Spleen (tissue), 7 donors: ENCODE measurements around the gene ANO2.

ENCODE experiments used
- POLR2A ChIP-seq, 3 donors: fragments of 450-650 bp; IDR thresholded peaks; one replicate each; pipeline ENCODE4 v1.5.1; 2017; ENCODE audit warnings: antibody characterized with exemption in 3 of 3, mild to moderate bottlenecking in 1 of 3
- POLR2AphosphoS5 ChIP-seq, 3 donors: sonication (generic); formaldehyde crosslinking; IDR thresholded peaks; one replicate each; pipeline ENCODE4 v1.5.1; 2017; ENCODE audit warnings: antibody characterized with exemption in 3 of 3
- TF ChIP-seq, protein P1 (sequence below), 11 experiments: fragments of 200-600 bp in 7 of 11; fragments of 450-650 bp in 4 of 11; sonication (generic) in 4 of 11; IDR thresholded peaks in 8 of 11; conservative IDR thresholded peaks in 3 of 11; 1 replicate in 7 of 11; 2 replicates in 4 of 11; pipeline versions ENCODE4 v1.4.0 to v1.8.0; 2016 to 2021; ENCODE audit warnings: antibody characterized with exemption in 11 of 11, inconsistent platforms in 4 of 11, mild to moderate bottlenecking in 1 of 11
- donor health status: DM: no; HTN: no; CAD: no; lungs with moderate emphysema.
- donor health status: DM: no; HTN: no; CAD: no.
- donor health status: DM: no; HTN: no; CAD: no.

DNA sequence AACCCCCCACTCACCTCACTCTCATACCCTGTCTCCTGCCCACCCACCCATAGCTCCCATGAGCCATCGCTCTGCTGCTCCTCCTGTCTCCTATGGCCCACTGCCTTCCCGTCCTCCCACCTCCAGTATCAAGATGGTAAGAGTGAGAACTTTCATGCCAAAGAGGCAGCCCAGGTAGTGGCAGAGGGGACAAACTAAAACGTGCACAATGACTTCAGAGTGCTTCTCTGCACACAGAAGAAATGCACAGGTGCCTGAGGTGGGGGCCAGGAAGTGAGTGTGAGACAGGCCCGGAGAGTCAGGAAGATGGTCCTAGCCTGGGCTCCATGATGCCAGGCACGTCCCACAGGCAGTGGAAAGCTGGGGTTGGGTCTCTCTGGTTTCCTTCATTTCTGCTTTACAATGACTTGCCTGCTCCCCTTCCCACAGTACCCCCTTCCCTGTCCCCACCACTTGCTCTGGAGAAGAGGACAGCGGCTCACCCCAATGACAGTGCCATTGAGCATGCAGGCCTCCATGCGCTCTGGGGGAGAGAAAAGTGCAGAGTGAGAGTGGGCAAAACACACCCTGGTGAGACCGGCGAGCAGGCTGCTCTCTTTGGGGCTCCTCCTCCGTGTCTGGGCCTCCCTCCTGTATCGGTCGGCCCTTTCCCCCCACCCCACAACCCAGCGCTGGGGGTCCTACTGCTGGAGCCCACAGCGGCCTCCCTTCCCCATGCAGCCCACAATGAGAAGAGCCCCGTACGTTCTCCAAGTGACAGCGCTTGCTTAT is 22.8 kb upstream of the ANO2 start:
- no peak for TF ChIP-seq POLR2A (IDR thresholded peaks at IDR 0.05)
- TF ChIP-seq, protein P1, sequence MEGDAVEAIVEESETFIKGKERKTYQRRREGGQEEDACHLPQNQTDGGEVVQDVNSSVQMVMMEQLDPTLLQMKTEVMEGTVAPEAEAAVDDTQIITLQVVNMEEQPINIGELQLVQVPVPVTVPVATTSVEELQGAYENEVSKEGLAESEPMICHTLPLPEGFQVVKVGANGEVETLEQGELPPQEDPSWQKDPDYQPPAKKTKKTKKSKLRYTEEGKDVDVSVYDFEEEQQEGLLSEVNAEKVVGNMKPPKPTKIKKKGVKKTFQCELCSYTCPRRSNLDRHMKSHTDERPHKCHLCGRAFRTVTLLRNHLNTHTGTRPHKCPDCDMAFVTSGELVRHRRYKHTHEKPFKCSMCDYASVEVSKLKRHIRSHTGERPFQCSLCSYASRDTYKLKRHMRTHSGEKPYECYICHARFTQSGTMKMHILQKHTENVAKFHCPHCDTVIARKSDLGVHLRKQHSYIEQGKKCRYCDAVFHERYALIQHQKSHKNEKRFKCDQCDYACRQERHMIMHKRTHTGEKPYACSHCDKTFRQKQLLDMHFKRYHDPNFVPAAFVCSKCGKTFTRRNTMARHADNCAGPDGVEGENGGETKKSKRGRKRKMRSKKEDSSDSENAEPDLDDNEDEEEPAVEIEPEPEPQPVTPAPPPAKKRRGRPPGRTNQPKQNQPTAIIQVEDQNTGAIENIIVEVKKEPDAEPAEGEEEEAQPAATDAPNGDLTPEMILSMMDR (IDR thresholded peaks at IDR 0.05 in 8 of 11, conservative IDR thresholded peaks at IDR 0.05 in 3 of 11) = no peak
- no peak for TF ChIP-seq POLR2AphosphoS5 (IDR thresholded peaks at IDR 0.05)
